Coronary artery (tissue), 2 donors: ENCODE data around the gene GPC4.

Source experiments
- DNase-seq: peaks from one replicate; pipeline ENCODE4 v3.0.0-alpha.2; 2017; ENCODE audit warnings: low spot score
- H3K27ac ChIP-seq, 2 donors: fragments of 200-600 bp; sonication (generic); one replicate each; pipeline ENCODE4 v1.5.1; 2016 to 2019
- H3K4me3 ChIP-seq: fragments of 200-600 bp; sonication (generic); 2 replicates; pipeline ENCODE4 v1.5.1; 2016; ENCODE audit warnings: mild to moderate bottlenecking, moderate library complexity
- CTCF ChIP-seq: fragments of 200-600 bp; sonication (generic); IDR thresholded peaks from one replicate; pipeline ENCODE4 v1.5.1; 2019; ENCODE audit warnings: antibody characterized with exemption

GPC4 gene

DNA sequence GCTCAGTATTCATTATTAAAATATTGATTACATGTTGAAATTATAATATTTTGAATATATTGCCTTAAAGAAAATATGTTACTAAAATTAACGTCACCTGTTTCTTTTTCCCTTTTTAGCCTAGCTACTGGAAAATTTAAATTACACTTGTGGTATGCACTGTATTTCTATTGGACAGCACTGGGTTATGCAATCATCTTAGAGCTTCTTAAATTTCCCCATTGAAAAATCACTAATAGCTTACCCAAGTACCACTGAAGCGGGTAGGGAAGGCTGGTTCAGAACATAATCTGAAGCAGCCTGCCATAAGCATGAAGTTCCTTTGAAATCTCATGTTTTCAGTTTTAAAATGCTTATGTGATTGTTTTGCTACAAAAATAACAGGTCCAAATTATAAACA, 147.7 kb downstream of the GPC4 start:
- Histone ChIP-seq H3K4me3 (no peak overlapping the region), H3K27ac (no peak overlapping the region)
- no peak for DNase-seq
- no peak for TF ChIP-seq CTCF

GRCh38 chrX:133265331-133265730, 150.0 kb downstream of the GPC4 start:
- no peak for DNase-seq
- no peak overlapping the region for H3K27ac ChIP-seq
- no peak overlapping the region for H3K4me3 ChIP-seq
- no peak for TF ChIP-seq CTCF

GRCh38 chrX:133258481-133258880, 156.8 kb downstream of the GPC4 start:
- no peak for TF ChIP-seq CTCF
- Histone ChIP-seq H3K27ac (no peak overlapping the region), H3K4me3 (no peak overlapping the region)
- no peak for DNase-seq

DNA sequence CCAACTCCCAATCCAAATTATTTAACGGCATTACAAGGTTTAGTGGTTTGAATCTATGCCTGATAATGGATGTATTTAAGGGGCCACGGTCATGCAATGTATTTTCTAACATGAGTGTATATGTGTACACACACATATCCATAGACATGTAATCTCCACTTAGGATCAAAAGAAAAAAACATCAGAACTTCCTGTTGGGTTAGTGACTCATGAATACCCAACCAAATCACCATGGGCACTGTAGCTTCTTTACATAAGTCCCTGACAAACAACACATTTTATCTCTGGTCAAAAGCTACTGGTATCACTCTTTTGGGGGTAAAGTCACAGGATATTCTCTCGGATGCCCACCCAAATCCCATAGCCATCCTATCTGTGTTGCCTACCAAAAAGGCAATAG, 160.6 kb downstream of the GPC4 start:
- Histone ChIP-seq H3K4me3 (no peak overlapping the region), H3K27ac (no peak overlapping the region)
- no peak for DNase-seq
- TF ChIP-seq CTCF: no peak

DNA sequence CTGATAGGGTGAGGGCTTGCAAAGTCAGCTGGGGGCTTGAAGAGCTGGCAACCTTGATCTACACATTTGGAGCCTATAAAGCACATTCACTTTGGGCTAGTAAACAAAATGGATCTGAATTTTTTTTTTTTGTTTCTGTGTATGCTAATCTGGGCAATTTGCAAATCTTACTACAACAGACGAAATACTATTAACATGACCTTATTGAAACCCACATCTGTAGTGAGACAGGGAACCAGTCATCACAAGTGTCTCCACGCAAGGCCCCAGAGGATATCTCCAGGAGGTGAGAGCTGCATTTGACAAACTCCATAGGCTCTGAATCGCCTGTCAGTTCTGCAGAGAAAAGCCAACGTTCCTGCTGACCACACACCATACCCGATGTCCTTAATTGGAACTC, 164.1 kb downstream of the GPC4 start:
- H3K4me3 ChIP-seq: no peak overlapping the region
- no peak for DNase-seq
- peak overlapping the region; percentile 20 to 31 for H3K27ac ChIP-seq
- TF ChIP-seq CTCF: no peak

DNA sequence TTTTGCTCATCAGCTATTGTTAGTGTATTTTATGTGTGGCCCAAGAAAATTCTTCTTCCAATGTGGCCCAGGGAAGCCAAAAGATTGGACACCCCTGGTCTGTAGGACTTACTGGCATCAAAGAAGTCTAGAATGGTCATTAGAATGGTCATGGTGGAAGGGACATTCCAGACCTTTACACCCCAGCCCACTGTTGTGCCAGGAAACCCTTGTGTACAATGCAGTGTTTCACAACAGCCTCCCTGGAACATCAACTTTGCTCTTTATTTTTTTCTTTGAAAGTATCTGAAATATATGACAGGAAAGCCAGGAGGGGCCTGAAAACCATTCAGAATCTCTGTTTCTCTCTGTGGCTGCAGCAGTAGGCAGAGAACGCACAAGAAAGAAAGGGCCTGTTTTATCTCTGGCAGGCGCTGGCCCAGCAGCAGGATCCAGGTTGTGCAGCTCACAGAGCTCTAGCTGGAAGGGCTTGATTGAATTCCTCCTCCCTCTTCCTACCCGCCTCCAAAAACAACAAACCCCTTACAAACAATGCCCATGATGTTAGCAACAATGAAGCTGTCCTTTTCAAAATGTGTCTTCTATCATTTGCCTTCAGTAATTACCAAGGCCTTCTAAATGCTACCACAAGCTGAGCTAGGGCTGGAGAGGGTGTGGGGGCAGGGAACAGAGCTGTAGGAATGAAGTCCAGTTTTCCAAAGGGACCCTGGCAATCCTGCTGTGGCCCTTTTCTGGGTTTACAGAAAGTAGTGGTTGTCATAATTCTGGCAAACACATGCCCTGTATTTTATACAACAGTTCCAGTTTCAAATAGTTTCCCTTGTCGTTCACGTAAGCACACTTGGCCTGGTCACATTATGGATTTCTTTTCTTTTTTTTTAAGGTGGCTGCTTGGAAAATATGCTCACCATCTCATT, 164.8 kb downstream of the GPC4 start:
- DNase-seq: no peak
- H3K27ac ChIP-seq: peak overlapping the region; percentile 20 to 31
- no peak overlapping the region for H3K4me3 ChIP-seq
- TF ChIP-seq CTCF: no peak
